GM23338 (cell line): ENCODE data around the gene NAA20. TPM values are rescaled to one million over a fixed set of nuclear protein-coding genes. Genes with fewer than 3 reads are reported as not detected.
A peak's percentile ranks its signal among the peaks of the same experiment; 100 is the strongest.

Source experiments
- ATAC-seq: fragments of 200-7000 bp; cut with Tn5 transposase; 3 replicates; pipeline ENCODE4 v1.9.1; 2020
- DNase-seq: peaks from one replicate; pipeline ENCODE4 v3.0.0-alpha.2; 2015; ENCODE audit warnings: low spot score
- H2AFZ ChIP-seq: fragments of 200-600 bp; sonication (generic); 2 replicates; pipeline ENCODE4 v1.8.0; 2016; ENCODE audit warnings: antibody characterized with exemption, mild to moderate bottlenecking, moderate library complexity
- H3F3A ChIP-seq: fragments of 200-600 bp; sonication (generic); replicated peaks from 2 replicates; pipeline ENCODE4 v1.8.0; 2017; ENCODE audit warnings: antibody characterized with exemption, mixed run types, low read depth
- H3K27ac ChIP-seq: fragments of 200-600 bp; sonication (generic); 2 replicates; pipeline ENCODE4 v1.6.1; 2016; ENCODE audit warnings: low read depth
- H3K27me3 ChIP-seq: fragments of 200-600 bp; sonication (generic); 2 replicates; pipeline ENCODE4 v1.8.0; 2016; ENCODE audit warnings: mild to moderate bottlenecking, mixed run types, moderate library complexity; ENCODE audit not compliant: insufficient read depth
- H3K36me3 ChIP-seq: fragments of 200-600 bp; sonication (generic); 2 replicates; pipeline ENCODE4 v1.8.0; 2016; ENCODE audit warnings: mild to moderate bottlenecking; ENCODE audit not compliant: insufficient read depth
- H3K4me1 ChIP-seq: fragments of 200-600 bp; sonication (generic); 2 replicates; pipeline ENCODE4 v1.8.0; 2016; ENCODE audit warnings: mild to moderate bottlenecking, moderate library complexity; ENCODE audit not compliant: insufficient read depth
- H3K4me2 ChIP-seq: fragments of 200-600 bp; sonication (generic); 2 replicates; pipeline ENCODE4 v1.7.1; 2017; ENCODE audit warnings: mixed run types
- H3K4me3 ChIP-seq: fragments of 200-600 bp; sonication (generic); 2 replicates; pipeline ENCODE4 v1.6.1; 2016; ENCODE audit warnings: mixed run types
- H3K79me2 ChIP-seq: fragments of 200-600 bp; sonication (generic); replicated peaks from 2 replicates; pipeline ENCODE4 v1.8.0; 2017; ENCODE audit warnings: mild to moderate bottlenecking; ENCODE audit not compliant: insufficient read depth
- H3K9me2 ChIP-seq: fragments of 200-600 bp; sonication (generic); 2 replicates; pipeline ENCODE4 v1.8.0; 2017; ENCODE audit not compliant: insufficient read depth
- H4K20me1 ChIP-seq: fragments of 200-600 bp; sonication (generic); replicated peaks from 2 replicates; pipeline ENCODE4 v1.8.0; 2017; ENCODE audit warnings: mild to moderate bottlenecking; ENCODE audit not compliant: insufficient read depth
- H3K27ac Mint-ChIP-seq: 2 replicates; pipeline ENCODE4 v1.8.0; 2020; ENCODE audit warnings: inconsistent platforms, mild to moderate bottlenecking, moderate library complexity, mixed read lengths
- H3K27me3 Mint-ChIP-seq: 3 replicates; pipeline ENCODE4 v1.8.0; 2022; ENCODE audit warnings: low read depth, mild to moderate bottlenecking, moderate library complexity, mixed read lengths, inconsistent platforms; ENCODE audit not compliant: insufficient read depth, poor library complexity
- H3K36me3 Mint-ChIP-seq: 3 replicates; pipeline ENCODE4 v1.8.0; 2021; ENCODE audit warnings: low read depth, mild to moderate bottlenecking, inconsistent platforms, moderate library complexity, mixed read lengths
- H3K4me1 Mint-ChIP-seq: 3 replicates; pipeline ENCODE4 v1.8.0; 2020; ENCODE audit warnings: mild to moderate bottlenecking, inconsistent platforms, mixed read lengths
- H3K4me3 Mint-ChIP-seq: 3 replicates; pipeline ENCODE4 v1.8.0; 2021; ENCODE audit warnings: moderate library complexity, mild to moderate bottlenecking, inconsistent platforms, mixed read lengths
- H3K9me3 Mint-ChIP-seq: 3 replicates; pipeline ENCODE4 v1.8.0; 2020; ENCODE audit warnings: moderate library complexity, mild to moderate bottlenecking, inconsistent platforms, mixed read lengths
- CREB1 ChIP-seq: fragments of 250-450 bp; sonication (Bioruptor Pico); IDR thresholded peaks from 2 replicates; pipeline ENCODE4 v1.5.0; 2020; ENCODE audit warnings: low read depth, mild to moderate bottlenecking, moderate library complexity
- EZH2 ChIP-seq: fragments of 200-600 bp; sonication (generic); IDR thresholded peaks from one replicate; pipeline ENCODE4 v1.8.0; 2017; ENCODE audit warnings: antibody characterized with exemption, mild to moderate bottlenecking, low read depth; ENCODE audit not compliant: unreplicated experiment
- JUNB ChIP-seq: IDR thresholded peaks from one replicate; pipeline ENCODE4 v1.6.1; 2016; ENCODE audit warnings: antibody characterized with exemption; ENCODE audit not compliant: unreplicated experiment
- NANOG ChIP-seq: IDR thresholded peaks from 2 replicates; pipeline ENCODE4 v1.6.1; 2016; ENCODE audit warnings: antibody characterized with exemption, borderline replicate concordance
- POLR2AphosphoS5 ChIP-seq: IDR thresholded peaks from 2 replicates; pipeline ENCODE4 v1.6.1; 2016; ENCODE audit warnings: antibody characterized with exemption, low read depth
- ZNF114 ChIP-seq: fragments of 250-450 bp; sonication (Bioruptor Pico); IDR thresholded peaks from 2 replicates; pipeline ENCODE4 v1.5.0; 2020; ENCODE audit warnings: mild to moderate bottlenecking, moderate library complexity
- polyA plus RNA-seq: library from polyadenylated mRNA; unstranded; fragments of >200 nt; fragmentation: Nextera tagmentation; extraction: Ambion mirVana; gene quantifications from 2 replicates; pipeline ENCODE4 v1.2.1, GENCODE V29; 2016
- total RNA-seq: library from RNA; depleted of rRNA; stranded (reverse); fragments of >200 nt; shearing (Covaris generic); gene quantifications from 2 replicates; pipeline ENCODE4 v1.2.3, GENCODE V29; 2014
- TF ChIP-seq, protein P1 (sequence below): fragments of 250-450 bp; sonication (Bioruptor Pico); IDR thresholded peaks from 2 replicates; pipeline ENCODE4 v1.5.0; 2020; ENCODE audit warnings: mild to moderate bottlenecking, moderate library complexity
- TF ChIP-seq, protein P2 (sequence below): IDR thresholded peaks from 2 replicates; pipeline ENCODE4 v1.6.1; 2016; ENCODE audit warnings: antibody characterized with exemption
- TF ChIP-seq, protein P3 (sequence below), 2 experiments: fragments of 200-600 bp in 1 of 2; sonication (generic) in 1 of 2; conservative IDR thresholded peaks; 2 replicates each; pipeline versions ENCODE4 v1.5.1 to v1.6.1; 2016 to 2017; ENCODE audit warnings: antibody characterized with exemption in 2 of 2, low read depth in 2 of 2, mild to moderate bottlenecking in 2 of 2, moderate library complexity in 1 of 2

The NAA20 gene
- total and polyA plus RNA-seq, 2 experiments from 2014 or later, result 28.7 to 117 TPM

DNA sequence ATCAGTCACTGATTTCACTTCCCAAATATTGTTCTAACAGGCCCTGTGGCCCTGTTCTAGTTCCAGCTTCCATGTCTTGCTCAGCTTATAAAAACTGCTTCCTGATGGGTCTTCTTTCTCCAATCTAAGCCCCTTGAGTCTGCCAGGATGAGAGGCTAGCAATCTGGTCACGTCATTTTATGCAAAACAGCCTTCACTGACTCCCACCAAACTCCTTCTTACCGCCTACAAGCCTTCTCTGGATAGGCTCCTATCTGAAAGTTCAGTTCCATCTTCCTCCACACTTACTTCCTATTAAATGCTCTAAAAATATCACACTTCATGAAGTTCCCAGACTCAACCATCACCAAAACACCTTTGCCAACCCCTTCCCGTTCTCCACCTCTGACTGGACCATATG is 19.6 kb downstream of the NAA20 start (continued):
- TF ChIP-seq, protein P1, sequence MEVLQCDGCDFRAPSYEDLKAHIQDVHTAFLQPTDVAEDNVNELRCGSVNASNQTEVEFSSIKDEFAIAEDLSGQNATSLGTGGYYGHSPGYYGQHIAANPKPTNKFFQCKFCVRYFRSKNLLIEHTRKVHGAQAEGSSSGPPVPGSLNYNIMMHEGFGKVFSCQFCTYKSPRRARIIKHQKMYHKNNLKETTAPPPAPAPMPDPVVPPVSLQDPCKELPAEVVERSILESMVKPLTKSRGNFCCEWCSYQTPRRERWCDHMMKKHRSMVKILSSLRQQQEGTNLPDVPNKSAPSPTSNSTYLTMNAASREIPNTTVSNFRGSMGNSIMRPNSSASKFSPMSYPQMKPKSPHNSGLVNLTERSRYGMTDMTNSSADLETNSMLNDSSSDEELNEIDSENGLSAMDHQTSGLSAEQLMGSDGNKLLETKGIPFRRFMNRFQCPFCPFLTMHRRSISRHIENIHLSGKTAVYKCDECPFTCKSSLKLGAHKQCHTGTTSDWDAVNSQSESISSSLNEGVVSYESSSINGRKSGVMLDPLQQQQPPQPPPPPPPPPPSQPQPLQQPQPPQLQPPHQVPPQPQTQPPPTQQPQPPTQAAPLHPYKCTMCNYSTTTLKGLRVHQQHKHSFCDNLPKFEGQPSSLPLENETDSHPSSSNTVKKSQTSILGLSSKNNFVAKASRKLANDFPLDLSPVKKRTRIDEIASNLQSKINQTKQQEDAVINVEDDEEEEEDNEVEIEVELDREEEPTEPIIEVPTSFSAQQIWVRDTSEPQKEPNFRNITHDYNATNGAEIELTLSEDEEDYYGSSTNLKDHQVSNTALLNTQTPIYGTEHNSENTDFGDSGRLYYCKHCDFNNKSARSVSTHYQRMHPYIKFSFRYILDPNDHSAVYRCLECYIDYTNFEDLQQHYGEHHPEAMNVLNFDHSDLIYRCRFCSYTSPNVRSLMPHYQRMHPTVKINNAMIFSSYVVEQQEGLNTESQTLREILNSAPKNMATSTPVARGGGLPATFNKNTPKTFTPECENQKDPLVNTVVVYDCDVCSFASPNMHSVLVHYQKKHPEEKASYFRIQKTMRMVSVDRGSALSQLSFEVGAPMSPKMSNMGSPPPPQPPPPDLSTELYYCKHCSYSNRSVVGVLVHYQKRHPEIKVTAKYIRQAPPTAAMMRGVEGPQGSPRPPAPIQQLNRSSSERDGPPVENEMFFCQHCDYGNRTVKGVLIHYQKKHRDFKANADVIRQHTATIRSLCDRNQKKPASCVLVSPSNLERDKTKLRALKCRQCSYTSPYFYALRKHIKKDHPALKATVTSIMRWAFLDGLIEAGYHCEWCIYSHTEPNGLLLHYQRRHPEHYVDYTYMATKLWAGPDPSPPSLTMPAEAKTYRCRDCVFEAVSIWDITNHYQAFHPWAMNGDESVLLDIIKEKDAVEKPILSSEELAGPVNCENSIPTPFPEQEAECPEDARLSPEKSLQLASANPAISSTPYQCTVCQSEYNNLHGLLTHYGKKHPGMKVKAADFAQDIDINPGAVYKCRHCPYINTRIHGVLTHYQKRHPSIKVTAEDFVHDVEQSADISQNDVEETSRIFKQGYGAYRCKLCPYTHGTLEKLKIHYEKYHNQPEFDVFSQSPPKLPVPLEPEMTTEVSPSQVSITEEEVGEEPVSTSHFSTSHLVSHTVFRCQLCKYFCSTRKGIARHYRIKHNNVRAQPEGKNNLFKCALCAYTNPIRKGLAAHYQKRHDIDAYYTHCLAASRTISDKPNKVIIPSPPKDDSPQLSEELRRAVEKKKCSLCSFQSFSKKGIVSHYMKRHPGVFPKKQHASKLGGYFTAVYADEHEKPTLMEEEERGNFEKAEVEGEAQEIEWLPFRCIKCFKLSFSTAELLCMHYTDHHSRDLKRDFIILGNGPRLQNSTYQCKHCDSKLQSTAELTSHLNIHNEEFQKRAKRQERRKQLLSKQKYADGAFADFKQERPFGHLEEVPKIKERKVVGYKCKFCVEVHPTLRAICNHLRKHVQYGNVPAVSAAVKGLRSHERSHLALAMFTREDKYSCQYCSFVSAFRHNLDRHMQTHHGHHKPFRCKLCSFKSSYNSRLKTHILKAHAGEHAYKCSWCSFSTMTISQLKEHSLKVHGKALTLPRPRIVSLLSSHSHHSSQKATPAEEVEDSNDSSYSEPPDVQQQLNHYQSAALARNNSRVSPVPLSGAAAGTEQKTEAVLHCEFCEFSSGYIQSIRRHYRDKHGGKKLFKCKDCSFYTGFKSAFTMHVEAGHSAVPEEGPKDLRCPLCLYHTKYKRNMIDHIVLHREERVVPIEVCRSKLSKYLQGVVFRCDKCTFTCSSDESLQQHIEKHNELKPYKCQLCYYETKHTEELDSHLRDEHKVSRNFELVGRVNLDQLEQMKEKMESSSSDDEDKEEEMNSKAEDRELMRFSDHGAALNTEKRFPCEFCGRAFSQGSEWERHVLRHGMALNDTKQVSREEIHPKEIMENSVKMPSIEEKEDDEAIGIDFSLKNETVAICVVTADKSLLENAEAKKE (CRISPR knock-in tag), result no peak
- TF ChIP-seq EZH2, result no peak
- no peak for TF ChIP-seq NANOG
- no peak for TF ChIP-seq JUNB

DNA sequence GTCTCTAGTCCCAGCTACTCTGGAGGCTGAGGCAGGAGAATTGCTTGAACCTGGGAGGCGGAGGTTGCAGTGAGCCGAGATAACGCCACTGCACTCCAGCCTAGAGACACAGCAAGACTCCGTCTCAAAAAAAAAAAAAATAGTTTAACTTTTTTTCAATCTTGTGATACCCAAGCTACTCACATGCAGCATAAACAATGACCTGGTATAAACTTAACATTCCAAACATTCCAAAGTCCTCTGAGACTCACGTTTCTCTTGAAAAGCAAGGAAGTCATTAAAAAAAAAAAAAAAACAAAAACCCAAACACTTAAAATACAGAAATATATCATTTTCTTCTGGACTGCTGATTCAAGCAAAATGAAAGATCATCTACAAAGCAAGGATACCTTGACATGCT is 20.8 kb downstream of the NAA20 start:
- no peak overlapping the region for H3K4me3 ChIP-seq
- H3K27me3 ChIP-seq, result no peaks in the 10 kb centered on the region
- Mint-ChIP-seq H3K4me1 (peaks cover 9% of the 10 kb centered on the region; the same call in 2 of the 3 replicates), H3K4me3 (no peak overlapping the region), H3K9me3 (no peaks in the 10 kb centered on the region), H3K36me3 (peaks cover 77% of the 10 kb centered on the region), H3K27me3 (no peaks in the 10 kb centered on the region), H3K27ac (peak overlapping the region; percentile 50)
- peaks cover 6% of the 10 kb centered on the region; the same call in 1 of the 2 replicates for H3K4me1 ChIP-seq
- peaks cover 48% of the 10 kb centered on the region for H3K36me3 ChIP-seq
- ATAC-seq, result no peak
- no peaks in the 10 kb centered on the region for H3K9me2 ChIP-seq
- peak overlapping the region; percentile 56; the same call in 1 of the 2 replicates for H3K27ac ChIP-seq
- no peak overlapping the region for H2AFZ ChIP-seq
- peak; percentile 66 for DNase-seq
- H3F3A ChIP-seq, result no peaks in the 10 kb centered on the region
- no peaks in the 10 kb centered on the region for H3K79me2 ChIP-seq
- no peak overlapping the region for H3K4me2 ChIP-seq
- no peaks in the 10 kb centered on the region; the same call in 1 of the 2 replicates for H4K20me1 ChIP-seq
- TF ChIP-seq JUNB (no peak), CREB1 (CRISPR knock-in tag) (no peak), POLR2AphosphoS5 (no peak), ZNF114 (CRISPR knock-in tag) (no peak), EZH2 (no peak)
- TF ChIP-seq, protein P2, sequence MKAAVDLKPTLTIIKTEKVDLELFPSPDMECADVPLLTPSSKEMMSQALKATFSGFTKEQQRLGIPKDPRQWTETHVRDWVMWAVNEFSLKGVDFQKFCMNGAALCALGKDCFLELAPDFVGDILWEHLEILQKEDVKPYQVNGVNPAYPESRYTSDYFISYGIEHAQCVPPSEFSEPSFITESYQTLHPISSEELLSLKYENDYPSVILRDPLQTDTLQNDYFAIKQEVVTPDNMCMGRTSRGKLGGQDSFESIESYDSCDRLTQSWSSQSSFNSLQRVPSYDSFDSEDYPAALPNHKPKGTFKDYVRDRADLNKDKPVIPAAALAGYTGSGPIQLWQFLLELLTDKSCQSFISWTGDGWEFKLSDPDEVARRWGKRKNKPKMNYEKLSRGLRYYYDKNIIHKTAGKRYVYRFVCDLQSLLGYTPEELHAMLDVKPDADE, result no peak
- TF ChIP-seq, protein P3, sequence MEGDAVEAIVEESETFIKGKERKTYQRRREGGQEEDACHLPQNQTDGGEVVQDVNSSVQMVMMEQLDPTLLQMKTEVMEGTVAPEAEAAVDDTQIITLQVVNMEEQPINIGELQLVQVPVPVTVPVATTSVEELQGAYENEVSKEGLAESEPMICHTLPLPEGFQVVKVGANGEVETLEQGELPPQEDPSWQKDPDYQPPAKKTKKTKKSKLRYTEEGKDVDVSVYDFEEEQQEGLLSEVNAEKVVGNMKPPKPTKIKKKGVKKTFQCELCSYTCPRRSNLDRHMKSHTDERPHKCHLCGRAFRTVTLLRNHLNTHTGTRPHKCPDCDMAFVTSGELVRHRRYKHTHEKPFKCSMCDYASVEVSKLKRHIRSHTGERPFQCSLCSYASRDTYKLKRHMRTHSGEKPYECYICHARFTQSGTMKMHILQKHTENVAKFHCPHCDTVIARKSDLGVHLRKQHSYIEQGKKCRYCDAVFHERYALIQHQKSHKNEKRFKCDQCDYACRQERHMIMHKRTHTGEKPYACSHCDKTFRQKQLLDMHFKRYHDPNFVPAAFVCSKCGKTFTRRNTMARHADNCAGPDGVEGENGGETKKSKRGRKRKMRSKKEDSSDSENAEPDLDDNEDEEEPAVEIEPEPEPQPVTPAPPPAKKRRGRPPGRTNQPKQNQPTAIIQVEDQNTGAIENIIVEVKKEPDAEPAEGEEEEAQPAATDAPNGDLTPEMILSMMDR (conservative IDR thresholded peaks at IDR 0.05; ENCODE audit: low read depth in 2 of 2), result no peak
